ENCODE results near the gene BRAT1.

- TF ChIP-seq CTCF (IDR thresholded peaks at IDR 0.05; ENCODE audit: poor library complexity) (no peak), EZH2phosphoT487 (IDR thresholded peaks at IDR 0.05; ENCODE audit: low read depth, severe bottlenecking, unreplicated experiment) (no peak)
These were observed 48.0 kb upstream of the BRAT1 start for GRCh38 chr7:2603044-2603965.

Measured in hepatocyte (in vitro differentiated cells).